Endothelial cell of umbilical vein (primary cell): ENCODE results near the gene TOP2A.

Experiments used
- CTCF ChIP-seq, 2 donors: IDR thresholded peaks; 1 replicate in 1 of 2; 2 replicates in 1 of 2; pipeline ENCODE4 v1.5.1; 2011; ENCODE audit warnings: low read length in 2 of 2, mild to moderate bottlenecking in 2 of 2, moderate library complexity in 2 of 2, control low read depth in 1 of 2, inconsistent platforms in 1 of 2, low read depth in 1 of 2; ENCODE audit not compliant: insufficient read depth in 1 of 2; ENCODE audit errors: extremely low read depth in 1 of 2
- POLR2A ChIP-seq: IDR thresholded peaks from 2 replicates; pipeline ENCODE4 v1.6.1; 2012; ENCODE audit warnings: low read depth, mild to moderate bottlenecking, control low read depth, low read length

- no peak for TF ChIP-seq CTCF (IDR thresholded peaks at IDR 0.05; ENCODE audit: extremely low read depth in 1 of 2, insufficient read depth in 1 of 2, low read depth in 1 of 2, low read length in 2 of 2)
- no peak for TF ChIP-seq POLR2A
Observed at GRCh38 chr17:40447806-40448205, 30.1 kb upstream of the TOP2A start.
